K562 (cell line): Measurements from ENCODE around the gene SLC34A1. TPM values are rescaled to one million over a fixed set of nuclear protein-coding genes. Genes with fewer than 3 reads are reported as not detected.

ENCODE experiments used
- ARID3A ChIP-seq: IDR thresholded peaks from 2 replicates; pipeline ENCODE4 v1.6.1; 2012; ENCODE audit warnings: low read depth, low read length, improper control_type of control experiment, borderline replicate concordance
- CTBP1 ChIP-seq: fragments of 450-650 bp; IDR thresholded peaks from 2 replicates; pipeline ENCODE4 v1.6.1; 2016; ENCODE audit warnings: borderline replicate concordance
- GABPA ChIP-seq: fragments of 200-800 bp; sonication (Bioruptor generic); conservative IDR thresholded peaks from 2 replicates; pipeline ENCODE4 v1.6.1; 2016; ENCODE audit warnings: low read depth, missing genetic modification characterization, missing compliant biosample characterization
- GABPB2 ChIP-seq: fragments of 250-450 bp; sonication (Bioruptor Pico); conservative IDR thresholded peaks from 2 replicates; pipeline ENCODE4 v1.5.1; 2021; ENCODE audit warnings: mild to moderate bottlenecking
- KDM4B ChIP-seq, 2 experiments: fragments of 450-650 bp in 1 of 2; sonication (generic) in 1 of 2; IDR thresholded peaks; 2 replicates each; pipeline ENCODE4 v1.6.1; 2016 to 2017; ENCODE audit warnings: borderline replicate concordance in 2 of 2, antibody characterized with exemption in 1 of 2, low read depth in 1 of 2, mild to moderate bottlenecking in 1 of 2
- MECOM ChIP-seq: fragments of 250-450 bp; sonication (Bioruptor Pico); IDR thresholded peaks from 2 replicates; pipeline ENCODE4 v1.8.0; 2022; ENCODE audit warnings: inconsistent platforms
- MYNN ChIP-seq, 2 experiments: sonication (generic); formaldehyde crosslinking in 1 of 2; IDR thresholded peaks; 2 replicates each; pipeline versions ENCODE4 v1.5.0 to v1.6.1; 2016 to 2020; ENCODE audit warnings: antibody characterized with exemption in 1 of 2, missing genetic modification reagents in 1 of 2
- NFRKB ChIP-seq: fragments of 450-650 bp; IDR thresholded peaks from 2 replicates; pipeline ENCODE4 v1.6.1; 2016; ENCODE audit warnings: low read depth
- PML ChIP-seq: IDR thresholded peaks from 2 replicates; pipeline ENCODE4 v1.6.1; 2012; ENCODE audit warnings: low read length, inconsistent platforms
- POU5F1 ChIP-seq: fragments of 150-350 bp; IDR thresholded peaks from 2 replicates; pipeline ENCODE4 v1.6.1; 2014; ENCODE audit warnings: borderline replicate concordance, low read length, low read depth, mild to moderate bottlenecking; ENCODE audit not compliant: partially characterized antibody
- RAD51 ChIP-seq: fragments of 450-650 bp; IDR thresholded peaks from 2 replicates; pipeline ENCODE4 v1.7.1; 2016; ENCODE audit warnings: low read depth, mild to moderate bottlenecking, borderline replicate concordance
- SREBF1 ChIP-seq: fragments of 150-350 bp; IDR thresholded peaks from 2 replicates; pipeline ENCODE4 v1.6.1; 2014; ENCODE audit warnings: antibody characterized with exemption, low read depth, low read length, borderline replicate concordance
- SREBF2 ChIP-seq: sonication (generic); formaldehyde crosslinking; IDR thresholded peaks from 2 replicates; pipeline ENCODE4 v1.4.0; 2020; ENCODE audit warnings: mild to moderate bottlenecking, missing genetic modification reagents
- SRF ChIP-seq, 2 experiments: fragments of 250-450, 450-650 bp in 1 of 2; sonication (Bioruptor Pico) in 1 of 2; sonication (generic) in 1 of 2; formaldehyde crosslinking; IDR thresholded peaks; 2 replicates each; pipeline versions ENCODE4 v1.5.0 to v1.5.1; 2020 to 2022; ENCODE audit warnings: mild to moderate bottlenecking in 1 of 2, missing genetic modification reagents in 1 of 2
- TAF1 ChIP-seq: IDR thresholded peaks from 2 replicates; pipeline ENCODE4 v1.6.1; 2011; ENCODE audit warnings: mild to moderate bottlenecking, low read length, moderate library complexity; ENCODE audit not compliant: insufficient read depth, control insufficient read depth, severe bottlenecking; ENCODE audit errors: extremely low read depth
- TAF7 ChIP-seq: fragments of 450-650 bp; IDR thresholded peaks from 2 replicates; pipeline ENCODE4 v1.6.1; 2016; ENCODE audit warnings: missing genetic modification characterization, missing compliant biosample characterization
- ZNF586 ChIP-seq: fragments of 450-650 bp; formaldehyde crosslinking; conservative IDR thresholded peaks from 2 replicates; pipeline ENCODE4 v1.4.0; 2020; ENCODE audit warnings: mild to moderate bottlenecking, moderate library complexity
- ZNF589 ChIP-seq: fragments of 200-800 bp; sonication (Bioruptor generic); IDR thresholded peaks from 2 replicates; pipeline ENCODE4 v1.6.1; 2016; ENCODE audit warnings: low read depth, missing genetic modification characterization, missing compliant biosample characterization
- ZNF740 ChIP-seq, 3 experiments: fragments of 200-800 bp in 1 of 3; sonication (Bioruptor generic) in 1 of 3; sonication (generic) in 1 of 3; formaldehyde crosslinking in 1 of 3; IDR thresholded peaks; 2 replicates each; pipeline versions ENCODE4 v1.6.1 to v1.8.0; 2016 to 2022; ENCODE audit warnings: mild to moderate bottlenecking in 2 of 3, missing compliant biosample characterization in 2 of 3, missing genetic modification characterization in 2 of 3, missing genetic modification reagents in 1 of 3
- ZNF77 ChIP-seq: fragments of 250-450 bp; sonication (Bioruptor Pico); IDR thresholded peaks from 2 replicates; pipeline ENCODE4 v1.5.0; 2020
- ZNF778 ChIP-seq: fragments of 450-650 bp; formaldehyde crosslinking; IDR thresholded peaks from 2 replicates; pipeline ENCODE4 v1.4.0; 2020; ENCODE audit warnings: mild to moderate bottlenecking, moderate library complexity
- polyA plus RNA-seq, 8 experiments: library from polyadenylated mRNA; depleted of rRNA in 4 of 8; stranded (reverse) in 5 of 8; unstranded in 3 of 8; fragments of >200 nt; fragmentation: Nextera tagmentation in 2 of 8; fragmentation: Illumina TruSeq in 1 of 8; extraction: Ambion mirVana in 2 of 8; extraction: Trizol in 1 of 8; gene quantifications; 2 replicates each; pipeline versions ENCODE4 v1.2.1 to v1.2.3, GENCODE V29; 2011 to 2014; ENCODE audit warnings: inconsistent platforms in 1 of 8, missing spikeins in 1 of 8
- total RNA-seq, 7 experiments: library from RNA; depleted of rRNA in 6 of 7; stranded (reverse); fragments of >200 nt in 6 of 7; fragmentation: Illumina TruSeq in 2 of 7; extraction: Trizol in 2 of 7; gene quantifications; 2 replicates each; pipeline versions ENCODE4 v1.2.1 to v1.2.3, GENCODE V29; 2011 to 2021; ENCODE audit warnings: low replicate concordance in 1 of 7
- TF ChIP-seq, protein P1 (sequence below), 2 experiments: IDR thresholded peaks; 2 replicates each; pipeline ENCODE4 v1.6.1; 2012; ENCODE audit warnings: improper control_type of control experiment in 2 of 2, low read depth in 2 of 2, low read length in 2 of 2, borderline replicate concordance in 1 of 2

The SLC34A1 gene
- total and polyA plus RNA-seq, 9 of the 15 experiments (the other 6 are each of a cell fraction or from before 2014, with no cell fraction given), result not detected

DNA sequence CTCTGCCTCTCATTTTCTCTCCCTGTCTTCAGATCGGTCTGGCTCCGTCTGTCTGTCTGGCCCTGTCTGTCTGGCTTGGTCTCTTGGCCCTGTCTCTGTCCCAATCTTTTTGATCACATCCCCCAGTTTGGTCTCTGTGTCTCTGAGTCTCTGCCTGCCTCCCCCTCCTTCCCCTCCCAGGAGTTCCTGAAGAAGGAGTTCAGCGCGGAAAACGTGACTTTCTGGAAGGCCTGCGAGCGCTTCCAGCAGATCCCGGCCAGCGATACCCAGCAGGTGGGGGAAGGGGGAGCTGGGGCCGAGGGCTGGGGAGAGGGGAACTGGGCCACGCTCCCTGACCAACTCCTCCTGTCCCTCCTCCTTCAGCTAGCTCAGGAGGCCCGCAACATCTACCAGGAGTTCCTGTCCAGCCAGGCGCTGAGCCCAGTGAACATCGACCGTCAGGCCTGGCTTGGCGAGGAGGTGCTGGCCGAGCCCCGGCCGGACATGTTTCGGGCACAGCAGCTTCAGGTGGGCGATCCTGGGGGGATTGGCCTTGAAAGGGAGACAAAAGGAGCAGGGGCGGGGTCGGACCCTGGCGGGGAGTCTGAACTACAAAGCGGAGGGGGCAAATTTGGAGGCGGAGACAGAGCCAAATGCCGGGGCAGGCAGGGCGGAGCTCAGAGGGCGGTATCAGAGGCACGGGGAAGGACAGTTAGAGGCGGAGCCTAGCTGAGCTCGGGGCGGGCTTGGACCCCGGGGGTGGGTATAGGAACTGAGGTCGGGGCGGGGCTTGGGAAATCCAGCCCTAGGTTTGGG is 17.5 kb upstream of the SLC34A1 start (continued):
- TF ChIP-seq ZNF740 (CRISPR knock-in tag; IDR thresholded peaks at IDR 0.05) (no peak), ZNF740 (tag; IDR thresholded peaks at IDR 0.05) (peak in 1 of 2 experiments; percentile 70; a peak in 1 of 4 replicates), SRF (CRISPR knock-in tag; IDR thresholded peaks at IDR 0.05) (peak in 1 of 2 experiments; percentile 11; a peak in 1 of 4 replicates), NFRKB (peak; percentile 74; the same call in 1 of the 2 replicates), ZNF586 (CRISPR knock-in tag) (no peak), TAF7 (tag) (peak; percentile 62; the same call in 1 of the 2 replicates), PML (no peak), ZNF589 (CRISPR knock-in tag) (peak; percentile 15; the same call in 1 of the 2 replicates), GABPA (tag) (peak; percentile 44), ZNF778 (CRISPR knock-in tag) (no peak), KDM4B (IDR thresholded peaks at IDR 0.05; ENCODE audit: borderline replicate concordance in 2 of 2, low read depth in 1 of 2) (no peak; a peak in 1 of 4 replicates), SREBF2 (no peak), POU5F1 (no peak), RAD51 (no peak), GABPB2 (no peak), MECOM (CRISPR knock-in tag) (no peak), MYNN (IDR thresholded peaks at IDR 0.05) (0 out of 2 replicates have a peak, but pooled peaks have one; percentile 16), MYNN (CRISPR knock-in tag; IDR thresholded peaks at IDR 0.05) (no peak), ARID3A (no peak), CTBP1 (peak; percentile 38; the same call in 1 of the 2 replicates), TAF1 (peak; percentile 44), SREBF1 (0 out of 2 replicates have a peak, but pooled peaks have one; percentile 24), ZNF77 (CRISPR knock-in tag) (no peak)
- TF ChIP-seq, protein P1, sequence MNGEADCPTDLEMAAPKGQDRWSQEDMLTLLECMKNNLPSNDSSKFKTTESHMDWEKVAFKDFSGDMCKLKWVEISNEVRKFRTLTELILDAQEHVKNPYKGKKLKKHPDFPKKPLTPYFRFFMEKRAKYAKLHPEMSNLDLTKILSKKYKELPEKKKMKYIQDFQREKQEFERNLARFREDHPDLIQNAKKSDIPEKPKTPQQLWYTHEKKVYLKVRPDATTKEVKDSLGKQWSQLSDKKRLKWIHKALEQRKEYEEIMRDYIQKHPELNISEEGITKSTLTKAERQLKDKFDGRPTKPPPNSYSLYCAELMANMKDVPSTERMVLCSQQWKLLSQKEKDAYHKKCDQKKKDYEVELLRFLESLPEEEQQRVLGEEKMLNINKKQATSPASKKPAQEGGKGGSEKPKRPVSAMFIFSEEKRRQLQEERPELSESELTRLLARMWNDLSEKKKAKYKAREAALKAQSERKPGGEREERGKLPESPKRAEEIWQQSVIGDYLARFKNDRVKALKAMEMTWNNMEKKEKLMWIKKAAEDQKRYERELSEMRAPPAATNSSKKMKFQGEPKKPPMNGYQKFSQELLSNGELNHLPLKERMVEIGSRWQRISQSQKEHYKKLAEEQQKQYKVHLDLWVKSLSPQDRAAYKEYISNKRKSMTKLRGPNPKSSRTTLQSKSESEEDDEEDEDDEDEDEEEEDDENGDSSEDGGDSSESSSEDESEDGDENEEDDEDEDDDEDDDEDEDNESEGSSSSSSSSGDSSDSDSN (IDR thresholded peaks at IDR 0.05; ENCODE audit: borderline replicate concordance in 1 of 2, low read depth in 2 of 2, low read length in 2 of 2), result peak; percentile 32 to 46; a peak in 2 of 4 replicates
